GM19099 (cell line): ENCODE results near the gene C10orf95.

ENCODE experiments used
- POLR2A ChIP-seq: IDR thresholded peaks from 3 replicates; pipeline ENCODE4 v1.6.1; 2011; ENCODE audit warnings: low read depth; ENCODE audit not compliant: insufficient read length; ENCODE audit errors: extremely low read depth

The C10orf95 gene

GRCh38 chr10:102451105-102451969, at the start of gene C10orf95:
C10orf95 (minus strand) TSS chr10:102451543; CDS start chr10:102451093, 450 bp downstream.
- TF ChIP-seq POLR2A = no peak

- no peak for TF ChIP-seq POLR2A
Measured at GRCh38 chr10:102499356-102499755, 48.0 kb upstream of the C10orf95 start.

GRCh38 chr10:102497545-102497944, 46.2 kb upstream of the C10orf95 start:
- TF ChIP-seq POLR2A = no peak

GRCh38 chr10:102493771-102494170, 42.4 kb upstream of the C10orf95 start:
- TF ChIP-seq POLR2A = no peak

GRCh38 chr10:102492983-102493382, 41.6 kb upstream of the C10orf95 start:
- TF ChIP-seq POLR2A = no peak

- no peak for TF ChIP-seq POLR2A
Measured at GRCh38 chr10:102492344-102492939, 41.1 kb upstream of the C10orf95 start.

GRCh38 chr10:102491136-102491535, 39.8 kb upstream of the C10orf95 start:
- no peak for TF ChIP-seq POLR2A

GRCh38 chr10:102485093-102485784, 33.9 kb upstream of the C10orf95 start:
- TF ChIP-seq POLR2A = no peak

GRCh38 chr10:102484021-102484420, 32.7 kb upstream of the C10orf95 start:
- no peak for TF ChIP-seq POLR2A

GRCh38 chr10:102480396-102480795, 29.1 kb upstream of the C10orf95 start:
- no peak for TF ChIP-seq POLR2A

- no peak for TF ChIP-seq POLR2A
Measured at GRCh38 chr10:102479651-102480050, 28.3 kb upstream of the C10orf95 start.

GRCh38 chr10:102476466-102477141, 25.3 kb upstream of the C10orf95 start:
- TF ChIP-seq POLR2A = no peak

- TF ChIP-seq POLR2A = no peak
Measured at GRCh38 chr10:102475451-102476040, 24.2 kb upstream of the C10orf95 start.

- TF ChIP-seq POLR2A = no peak
Measured at GRCh38 chr10:102473445-102474331, 22.3 kb upstream of the C10orf95 start.
